ENCODE data around the gene BARHL1.

BARHL1 gene

DNA sequence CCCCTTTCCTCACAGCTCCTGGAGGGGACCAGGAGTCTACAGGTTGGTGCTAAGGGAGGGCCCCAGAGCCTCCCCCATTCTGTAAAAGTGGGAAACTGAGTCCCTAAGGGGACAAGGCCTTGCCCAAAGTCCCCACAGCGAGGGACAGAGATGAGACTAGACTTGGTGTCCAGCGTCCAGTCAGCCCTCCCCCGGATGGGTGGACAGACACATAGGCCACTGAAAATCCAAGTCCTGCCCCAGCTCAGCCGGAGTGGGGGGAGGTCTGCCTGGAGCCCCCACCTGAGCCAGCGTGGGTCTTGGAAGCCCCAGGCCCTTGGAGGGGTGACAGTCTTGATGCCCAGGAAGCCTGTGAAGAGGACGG is 5.2 kb downstream of the BARHL1 start:
- no peak for DNase-seq (ENCODE audit: low spot score)

DNA sequence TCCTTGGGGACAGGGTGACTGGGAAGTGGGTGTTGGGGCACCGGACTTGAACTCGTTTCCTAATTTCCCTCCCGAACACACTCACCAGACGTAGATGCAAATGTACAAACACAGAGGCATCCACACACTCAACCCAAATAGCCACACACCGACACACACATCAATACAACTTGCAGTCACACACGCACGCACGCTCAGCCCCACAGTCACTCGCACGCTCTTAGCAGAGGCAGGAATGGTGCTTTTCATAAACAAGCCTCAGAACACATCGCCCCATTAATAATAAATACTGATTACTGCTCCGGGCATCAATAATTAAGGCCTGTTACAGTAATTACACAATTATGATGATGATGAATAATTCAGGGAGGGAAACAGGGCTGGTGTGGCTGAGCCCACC is 5.7 kb downstream of the BARHL1 start:
- DNase-seq (ENCODE audit: low spot score): no peak

DNA sequence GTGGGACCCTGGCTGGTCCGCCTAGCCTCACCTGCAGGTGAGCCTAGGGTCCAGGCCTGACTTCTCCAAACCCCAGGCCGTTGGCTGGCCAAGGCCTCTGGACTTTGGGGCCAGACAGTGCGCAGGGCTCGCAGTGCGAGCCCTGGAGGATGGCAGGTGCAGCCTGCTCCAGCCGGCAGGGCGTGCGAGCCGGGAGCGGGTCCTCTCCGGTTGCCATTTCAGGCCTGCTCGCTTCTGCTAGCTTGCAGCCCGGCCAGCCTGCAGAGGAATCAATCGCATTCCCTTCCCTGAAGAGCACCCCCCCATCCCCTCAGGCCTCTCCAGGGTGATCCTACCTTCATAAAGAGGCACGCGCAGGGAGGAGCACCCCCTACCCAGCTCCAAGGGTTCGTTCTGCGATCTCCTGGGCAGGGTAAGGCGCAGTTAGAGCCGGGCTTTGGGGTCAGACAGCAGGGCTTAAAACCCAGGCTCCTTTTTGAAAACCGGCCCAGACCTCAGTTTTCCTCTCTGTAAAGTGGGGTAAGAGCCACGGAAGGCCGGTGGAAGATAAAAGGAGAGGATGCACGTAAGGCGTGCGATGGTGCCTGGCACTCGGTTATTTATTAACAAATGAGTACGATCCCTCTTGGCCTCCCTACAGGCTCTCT is 6.2 kb downstream of the BARHL1 start:
- DNase-seq (ENCODE audit: low spot score): no peak

DNA sequence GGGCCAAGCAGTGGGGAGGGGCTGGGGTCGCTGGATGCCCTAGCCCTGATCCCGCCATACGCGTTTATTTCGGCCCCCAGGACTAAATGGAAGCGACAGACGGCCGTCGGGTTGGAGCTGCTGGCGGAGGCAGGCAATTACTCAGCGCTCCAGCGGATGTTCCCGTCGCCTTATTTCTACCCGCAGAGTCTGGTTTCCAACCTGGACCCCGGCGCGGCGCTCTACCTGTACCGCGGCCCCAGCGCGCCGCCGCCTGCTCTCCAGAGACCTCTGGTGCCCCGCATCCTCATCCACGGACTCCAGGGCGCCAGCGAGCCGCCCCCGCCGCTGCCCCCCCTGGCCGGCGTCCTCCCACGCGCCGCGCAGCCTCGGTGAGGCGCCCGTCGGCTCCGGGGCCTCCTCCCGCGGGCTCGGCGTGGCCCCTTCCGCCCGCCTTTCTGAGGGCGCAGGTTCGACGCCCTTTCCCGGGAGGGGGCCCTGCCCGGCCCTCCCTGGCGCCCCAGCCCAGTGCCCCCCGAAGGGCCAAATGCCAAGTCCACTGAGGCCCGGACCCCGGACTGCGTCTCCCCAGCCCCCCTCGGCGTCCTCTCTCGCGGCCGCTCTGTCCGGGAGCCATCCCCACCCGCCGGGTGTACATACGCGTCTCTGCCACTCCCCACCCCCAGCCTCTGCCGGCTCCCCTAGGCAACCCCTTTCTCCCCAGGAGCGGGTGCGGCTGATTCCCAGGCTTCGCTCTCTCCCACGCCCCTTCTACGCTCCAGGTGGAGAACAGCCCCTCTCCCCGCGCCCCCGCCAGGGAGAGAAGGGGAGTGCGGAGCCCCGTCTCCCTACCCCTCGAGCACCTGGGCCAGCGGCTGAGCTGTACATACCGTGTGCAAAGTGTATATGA is 7.0 kb downstream of the BARHL1 start:
- DNase-seq (ENCODE audit: low spot score): no peak

DNA sequence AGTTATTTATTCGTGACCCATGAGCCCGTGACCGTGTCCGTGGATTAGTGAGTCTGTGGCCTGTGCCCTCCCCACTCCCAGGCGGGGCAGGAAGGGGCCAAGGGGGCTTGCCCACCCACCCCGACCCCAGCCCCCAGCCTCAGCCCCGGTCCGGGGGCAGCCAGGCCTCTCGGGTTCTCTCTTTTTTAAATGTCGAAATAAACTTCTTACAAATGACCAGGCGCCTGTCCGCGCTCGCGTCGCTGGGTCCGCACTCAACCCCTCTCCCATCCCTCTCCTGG is 7.6 kb downstream of the BARHL1 start:
- DNase-seq (ENCODE audit: low spot score): no peak

DNA sequence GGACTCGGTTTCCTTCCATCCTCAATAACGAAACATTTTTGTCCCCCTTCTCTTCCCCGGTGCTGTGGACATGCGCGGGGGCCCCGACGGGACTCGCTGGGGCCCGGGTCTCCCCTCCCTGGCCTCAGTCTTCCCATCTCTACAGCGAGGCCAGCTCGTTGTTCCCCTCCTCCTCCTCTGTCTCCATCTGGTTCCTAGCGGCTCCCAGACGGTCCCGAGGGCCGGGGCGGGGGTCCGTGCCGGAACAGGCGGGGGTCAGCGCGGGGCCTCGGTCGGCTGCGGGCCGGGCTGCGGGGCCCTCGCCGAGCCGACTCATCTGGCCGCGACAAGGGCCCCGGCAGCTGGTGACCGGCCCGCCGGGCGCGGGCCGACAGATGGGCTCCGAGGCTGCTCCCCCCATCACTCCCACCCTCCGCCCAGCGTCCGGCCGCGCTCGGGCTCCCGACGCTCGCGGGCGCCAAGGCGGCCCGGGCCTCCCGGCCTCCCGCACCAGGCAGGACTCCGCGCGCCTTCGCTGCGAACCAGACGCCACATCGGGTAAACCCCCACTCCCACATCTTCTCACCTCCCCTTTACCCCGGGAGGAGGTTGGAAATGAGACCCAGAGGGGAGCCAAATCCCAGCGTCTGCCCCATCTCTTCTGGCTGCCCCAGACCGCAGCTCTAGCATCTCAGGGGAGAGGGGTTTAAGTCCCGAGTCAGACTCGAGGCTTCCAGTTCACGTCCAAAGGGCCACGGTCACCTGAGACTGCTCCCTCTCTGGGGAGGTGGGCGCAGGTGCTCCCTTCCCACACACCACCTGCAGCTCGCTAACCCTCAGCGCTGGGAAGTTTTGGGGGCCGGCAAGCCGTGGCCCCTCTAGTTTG is 8.1 kb downstream of the BARHL1 start:
- no peak for DNase-seq (ENCODE audit: low spot score)

DNA sequence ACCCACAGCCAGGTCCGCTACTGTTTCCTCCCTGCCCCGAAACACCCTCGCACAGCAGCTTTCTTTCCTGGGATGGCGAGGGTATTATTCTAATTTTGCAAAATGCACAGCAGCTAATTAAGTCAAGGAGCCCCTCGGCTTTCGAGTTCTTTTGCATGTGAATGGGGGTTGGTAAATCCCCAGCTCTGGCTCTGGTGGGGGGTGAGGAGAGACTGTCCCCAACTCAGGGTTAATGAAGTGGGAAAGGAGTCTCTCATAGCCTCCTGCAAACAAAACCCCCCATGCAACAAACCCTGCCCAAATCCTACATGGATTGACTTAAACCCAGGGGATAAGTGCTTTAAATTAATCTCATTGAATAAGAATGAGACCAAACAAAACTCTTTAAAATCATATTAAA is 8.8 kb downstream of the BARHL1 start:
- DNase-seq (ENCODE audit: low spot score): no peak

DNA sequence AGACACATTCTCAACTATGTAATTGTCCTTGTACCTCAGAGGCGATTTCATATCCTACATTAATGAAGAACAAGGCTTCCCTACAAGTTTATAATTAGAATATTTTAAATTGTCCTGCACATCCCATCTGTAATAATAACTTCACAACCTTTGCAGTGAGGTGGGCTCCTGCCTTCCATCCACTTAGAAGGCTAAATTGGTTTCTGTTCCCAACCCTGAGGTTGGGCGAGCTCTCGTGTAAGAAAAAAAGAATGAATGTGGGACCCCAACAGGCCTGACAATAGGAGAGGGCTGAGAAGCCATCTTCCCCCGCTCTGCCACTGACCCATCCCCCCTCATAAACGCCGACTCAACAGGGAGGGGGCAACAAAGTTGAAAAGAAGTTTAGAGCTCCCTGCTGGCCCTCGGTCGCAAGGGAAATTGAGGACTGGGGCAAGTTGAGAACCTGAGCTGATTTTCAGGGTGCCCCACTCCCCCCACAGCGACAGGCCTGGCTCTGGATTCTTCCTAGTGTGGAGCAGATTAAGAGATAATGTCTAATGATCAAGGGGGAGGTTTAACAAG is 9.4 kb downstream of the BARHL1 start:
- no peak for DNase-seq (ENCODE audit: low spot score)

DNA sequence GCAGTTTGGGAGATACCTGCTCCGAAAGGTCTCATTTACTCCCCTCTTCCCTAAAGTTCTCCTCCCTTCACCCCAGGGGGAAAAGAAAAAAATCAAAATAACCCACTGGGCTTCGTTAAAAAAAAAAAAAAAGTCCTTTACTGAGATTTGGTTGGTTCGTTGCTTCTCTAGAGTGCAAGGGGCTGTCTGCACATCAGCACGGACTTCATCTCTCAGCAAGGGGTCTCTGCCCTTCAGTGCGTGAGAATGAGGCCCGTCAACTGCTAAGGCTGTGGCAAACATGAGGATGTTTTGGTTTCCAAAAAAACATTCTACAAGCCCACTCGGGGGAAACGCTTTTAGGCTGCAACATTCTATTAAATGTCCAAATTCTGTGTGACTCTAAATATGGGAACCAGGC is 10.0 kb downstream of the BARHL1 start:
- no peak for DNase-seq (ENCODE audit: low spot score)

DNA sequence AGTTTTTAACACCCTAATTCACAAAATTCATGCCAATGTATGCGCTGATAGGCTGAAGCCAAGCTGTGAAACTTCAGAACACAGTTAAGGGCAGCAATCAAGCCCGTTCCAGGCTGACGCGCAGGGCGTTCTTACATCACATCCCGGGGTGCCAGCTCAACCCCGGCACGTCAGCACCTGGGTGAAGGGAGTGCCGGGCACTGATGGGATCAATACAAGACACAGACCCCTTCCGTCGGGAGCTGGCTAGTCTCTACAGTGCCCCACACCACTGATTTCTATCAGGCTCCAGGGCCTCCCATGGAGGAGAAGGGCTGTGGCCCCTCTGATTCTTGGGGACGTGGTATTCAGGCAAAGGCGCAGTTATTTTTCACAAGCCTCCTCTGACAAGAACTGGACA is 12.0 kb downstream of the BARHL1 start:
- DNase-seq (ENCODE audit: low spot score): no peak

DNA sequence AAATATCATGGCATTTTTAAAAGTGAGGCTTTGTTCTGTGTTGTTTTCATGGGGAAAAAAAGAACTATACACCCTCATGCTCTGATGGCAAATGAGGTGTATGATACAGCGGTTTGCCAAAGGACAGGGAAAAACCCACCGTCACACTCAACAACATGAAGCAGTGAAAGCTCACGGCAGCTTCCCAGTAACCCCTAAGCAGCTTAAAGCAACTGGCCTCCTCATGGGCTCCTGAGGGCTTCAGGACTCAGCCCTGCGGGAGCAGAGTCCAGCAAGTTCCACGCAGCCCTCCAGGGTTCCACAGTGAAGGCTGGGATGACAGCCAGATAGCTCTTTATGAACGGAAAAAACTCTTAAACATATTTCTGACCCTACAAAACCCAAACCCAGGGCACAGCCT is 12.9 kb downstream of the BARHL1 start:
- no peak for DNase-seq (ENCODE audit: low spot score)

DNA sequence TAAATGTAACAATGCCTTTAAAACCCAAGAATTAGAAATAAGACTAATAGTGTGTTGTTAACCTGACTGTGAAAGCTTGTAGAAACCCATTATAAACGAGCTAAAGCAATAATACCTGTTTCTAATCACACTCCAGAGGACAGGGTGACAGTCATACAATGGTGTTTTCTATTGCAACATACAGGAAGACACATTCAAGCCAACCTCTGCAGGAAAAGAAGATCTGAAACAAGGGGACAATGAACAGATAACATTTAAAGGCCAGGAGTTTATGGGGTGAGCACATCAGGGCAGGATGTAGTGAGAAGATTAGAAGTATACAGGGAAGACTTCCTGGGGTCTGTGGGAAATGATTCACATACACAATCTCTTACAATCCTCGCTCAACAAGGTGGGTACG is 13.8 kb downstream of the BARHL1 start:
- no peak for DNase-seq (ENCODE audit: low spot score)

DNA sequence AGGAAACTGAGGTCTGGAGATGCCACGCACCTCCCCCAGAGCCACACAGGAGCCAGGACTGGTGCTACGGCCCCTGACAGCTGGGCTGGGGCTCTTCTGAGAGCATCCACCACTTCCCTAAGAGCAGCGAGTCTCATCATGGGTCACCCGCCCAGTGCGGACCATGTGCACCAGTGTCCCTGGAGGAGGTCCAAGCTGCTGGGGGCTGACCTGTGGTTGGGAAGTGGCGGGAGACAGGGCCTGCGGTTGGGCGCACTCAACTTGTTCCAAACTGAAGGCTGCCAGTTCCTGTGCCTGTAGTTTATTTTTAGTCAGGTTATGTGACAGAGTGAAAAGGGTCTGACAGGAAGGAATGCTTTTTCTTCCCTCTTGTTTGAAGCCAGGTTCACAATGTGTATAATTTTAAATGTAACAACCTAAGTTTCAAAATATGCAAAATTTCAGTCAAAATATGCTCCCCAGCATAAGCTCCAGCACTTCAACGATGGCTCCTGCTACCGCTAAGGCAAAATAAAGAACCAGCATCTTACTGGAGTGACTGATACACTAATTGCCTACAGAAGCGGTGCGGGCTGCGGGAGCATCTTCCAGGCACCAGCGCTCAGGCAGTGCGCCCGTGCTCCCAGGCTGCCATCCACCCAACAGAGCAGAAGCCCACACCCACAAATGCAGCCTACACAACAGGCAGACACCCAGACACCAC is 14.8 kb downstream of the BARHL1 start:
- peak; percentile 29 for DNase-seq (ENCODE audit: low spot score)

DNA sequence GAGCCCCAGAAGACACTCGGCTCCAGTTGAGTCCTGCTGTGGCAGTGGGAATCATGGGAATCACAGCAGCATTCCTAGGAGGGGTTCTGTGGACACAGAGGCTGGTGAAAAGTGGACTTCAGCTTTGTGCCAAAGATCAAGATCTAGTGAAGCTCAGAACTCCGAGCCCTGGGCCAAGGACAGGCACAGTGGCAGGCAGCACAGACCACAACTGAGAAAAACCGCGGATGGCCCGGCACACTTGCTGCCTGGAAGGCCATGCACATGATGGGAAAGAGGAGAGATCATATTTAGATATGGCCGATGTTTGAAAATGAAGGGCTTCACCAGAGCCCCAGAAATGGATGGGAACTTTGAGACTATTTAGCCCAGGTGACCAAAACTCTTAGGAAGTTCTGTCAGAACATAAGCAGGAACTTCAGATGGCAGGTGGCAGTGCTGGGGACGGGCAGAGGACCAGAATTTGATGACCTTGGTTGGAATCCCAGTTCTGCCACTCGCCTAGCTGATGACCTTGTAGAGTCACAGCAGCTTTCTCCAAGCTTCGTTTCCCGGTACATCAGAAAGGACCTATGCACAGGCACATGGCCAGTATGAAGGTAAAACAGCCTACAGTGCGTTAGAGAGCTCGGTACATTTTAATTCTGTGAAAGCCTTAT is 18.0 kb downstream of the BARHL1 start:
- DNase-seq (ENCODE audit: low spot score): no peak

DNA sequence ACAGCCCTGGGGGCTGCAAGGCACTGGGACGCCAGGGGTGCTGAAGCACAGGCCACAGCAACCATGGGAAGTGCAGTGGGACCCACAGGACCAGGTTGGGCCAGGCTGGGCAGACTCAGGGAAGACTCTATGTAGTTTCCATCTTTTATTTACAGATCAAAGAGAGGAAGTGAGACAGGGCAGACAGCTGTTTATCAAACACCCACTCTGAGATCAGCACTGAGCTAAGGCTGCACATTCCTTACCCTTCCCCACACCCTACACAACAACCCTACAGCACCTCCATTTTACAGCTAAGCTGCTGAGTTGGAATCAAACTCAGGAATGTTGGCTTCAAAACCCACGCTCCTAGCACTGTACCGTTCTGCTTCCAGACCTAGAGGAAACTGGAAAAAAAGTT is 19.8 kb downstream of the BARHL1 start:
- no peak for DNase-seq (ENCODE audit: low spot score)

DNA sequence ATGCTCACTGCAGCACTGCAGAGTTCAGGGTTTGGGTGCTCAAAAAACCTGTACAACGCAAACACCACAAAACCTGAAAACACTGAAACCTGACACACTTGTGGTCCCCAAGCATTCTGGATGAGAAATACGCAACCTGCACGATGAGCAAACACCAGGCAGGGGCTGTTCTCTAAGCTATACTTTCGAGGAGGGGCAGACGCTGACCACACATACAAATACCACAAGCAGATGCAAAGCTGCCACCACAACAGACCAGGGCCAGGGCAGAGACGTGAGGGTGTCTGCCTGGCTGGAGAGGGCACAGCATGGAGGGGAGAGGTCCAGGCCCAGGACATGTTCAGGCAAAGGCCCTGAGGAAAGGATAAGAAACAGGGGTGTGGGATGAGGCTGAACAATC is 23.0 kb downstream of the BARHL1 start:
- DNase-seq (ENCODE audit: low spot score): no peak

DNA sequence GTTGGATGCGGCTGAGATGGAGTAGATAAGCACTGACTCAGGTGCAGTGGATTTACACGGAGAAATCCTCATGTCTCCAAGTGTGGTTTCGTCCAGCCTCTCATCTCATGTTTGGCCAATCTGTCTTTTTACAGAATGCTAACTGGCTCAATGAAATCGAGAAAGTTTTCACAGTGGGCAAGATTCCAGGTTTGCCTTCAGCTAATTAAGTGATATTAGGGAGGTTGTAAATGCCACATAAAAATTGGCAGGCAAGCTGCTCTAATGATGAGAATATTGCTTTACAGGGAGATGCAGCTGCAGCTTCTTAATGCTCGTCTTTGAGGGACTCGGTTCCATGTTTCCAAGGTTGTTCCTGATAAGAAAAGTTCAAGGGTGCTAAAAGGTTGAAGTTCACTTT is 23.7 kb downstream of the BARHL1 start:
- DNase-seq (ENCODE audit: low spot score): no peak

DNA sequence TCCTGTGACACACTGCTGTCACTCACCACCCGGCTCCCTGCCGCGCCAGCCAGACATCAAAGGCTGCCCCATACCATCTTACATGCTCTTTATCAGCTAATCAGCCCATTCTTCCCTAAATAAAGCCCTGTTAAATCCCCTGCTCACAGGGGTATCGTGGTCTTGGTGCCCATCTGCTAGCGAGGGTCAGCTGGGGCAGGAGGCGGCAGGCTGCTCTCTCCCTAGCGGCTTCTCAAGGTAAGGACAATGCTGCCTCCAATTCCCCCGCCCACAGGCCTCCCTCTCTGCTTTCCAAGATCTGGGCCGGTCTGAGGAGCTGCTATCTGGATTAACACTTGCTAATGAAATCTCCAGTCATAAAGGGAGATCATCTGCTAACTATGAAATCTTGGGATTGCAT is 26.8 kb downstream of the BARHL1 start:
- peak; percentile 29 for DNase-seq (ENCODE audit: low spot score)

DNA sequence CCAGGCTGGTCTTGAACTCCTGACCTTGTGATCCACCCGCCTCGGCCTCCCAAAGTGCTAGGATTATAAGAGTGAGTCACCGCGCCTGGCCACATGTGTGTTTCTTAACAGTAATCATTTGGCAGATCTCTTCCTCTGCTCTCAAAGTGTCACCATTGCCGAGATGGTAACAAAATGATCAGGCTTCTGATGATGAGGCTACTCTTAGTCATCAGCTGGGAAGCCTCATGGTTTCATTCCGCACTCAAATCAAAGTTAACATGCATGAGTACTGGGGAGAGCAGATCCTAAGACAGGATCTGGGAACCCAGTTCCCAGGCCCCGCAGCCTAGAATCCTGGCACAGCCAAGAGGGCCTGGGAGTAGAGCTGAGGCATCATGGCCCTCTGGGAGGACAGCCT is 27.4 kb downstream of the BARHL1 start:
- no peak for DNase-seq (ENCODE audit: low spot score)

DNA sequence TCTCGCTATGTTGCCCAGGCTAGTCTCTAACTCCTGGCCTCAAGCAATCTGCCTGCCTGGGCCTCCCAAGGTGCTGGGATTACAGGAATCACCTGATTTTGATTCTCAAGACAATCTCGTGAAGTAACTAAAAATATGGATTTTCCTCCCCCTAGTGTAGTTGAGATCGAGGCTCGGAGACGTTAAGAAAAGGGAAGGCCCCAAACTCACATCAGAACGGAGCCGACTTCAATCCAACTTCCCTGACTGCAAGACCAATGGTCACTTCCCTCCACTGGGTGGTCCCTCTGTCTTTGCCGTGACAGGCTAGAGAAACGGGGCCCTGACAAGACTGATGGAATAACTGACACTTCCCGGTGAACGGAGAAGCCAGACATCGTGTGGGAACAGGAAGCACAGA is 28.3 kb downstream of the BARHL1 start:
- DNase-seq (ENCODE audit: low spot score): no peak

DNA sequence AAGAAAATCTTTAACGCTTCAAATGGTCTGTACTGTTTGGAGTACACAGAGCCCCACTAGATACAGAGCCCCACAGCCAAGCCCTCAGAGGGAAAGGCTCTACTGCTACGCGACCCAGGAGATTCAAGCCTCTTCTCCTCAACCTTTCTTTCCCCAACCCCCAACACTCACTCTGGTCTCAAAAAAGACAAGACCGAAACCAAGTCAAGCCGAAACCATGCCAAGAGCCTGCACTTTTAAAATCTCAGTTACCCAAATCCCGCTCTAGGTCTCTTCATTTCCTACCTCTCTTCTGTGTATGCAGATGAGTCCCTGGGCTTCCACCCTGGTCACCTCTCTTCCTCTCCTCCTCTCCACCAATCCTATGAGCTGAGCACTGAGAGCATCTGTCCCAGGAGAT is 31.9 kb downstream of the BARHL1 start:
- DNase-seq (ENCODE audit: low spot score): no peak

DNA sequence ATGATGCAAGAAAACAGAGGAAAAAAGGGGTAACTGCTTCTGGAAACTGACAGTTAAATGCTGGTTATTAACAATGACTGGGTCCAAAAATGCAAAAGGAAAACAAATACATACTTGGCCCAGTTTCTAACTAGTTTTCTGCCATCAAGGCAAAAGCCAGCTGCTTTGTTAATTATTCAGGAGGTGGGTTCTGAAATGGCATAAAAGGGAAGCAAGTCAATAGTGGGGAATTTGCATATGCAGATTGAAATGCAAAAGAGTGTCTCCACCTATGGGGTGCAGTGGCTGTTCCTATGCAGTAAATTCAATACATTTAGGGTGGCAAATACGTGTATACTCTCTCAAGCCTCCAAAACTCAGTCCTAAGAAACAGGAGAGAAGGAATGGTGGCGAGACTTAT is 33.4 kb downstream of the BARHL1 start:
- no peak for DNase-seq (ENCODE audit: low spot score)
